NB4 (cell line): Measurements from ENCODE around the gene TMEM30B.

ENCODE experiments used
- CTCF ChIP-seq: IDR thresholded peaks from one replicate; pipeline ENCODE4 v1.5.1; 2012; ENCODE audit warnings: low read depth, low read length
- MYC ChIP-seq: IDR thresholded peaks from 2 replicates; pipeline ENCODE4 v1.6.1; 2011; ENCODE audit warnings: low read depth, low read length
- POLR2A ChIP-seq: IDR thresholded peaks from 2 replicates; pipeline ENCODE4 v1.6.1; 2011; ENCODE audit warnings: mild to moderate bottlenecking; ENCODE audit not compliant: insufficient read length; ENCODE audit errors: extremely low read depth
- TF ChIP-seq, protein P1 (sequence below): IDR thresholded peaks from 2 replicates; pipeline ENCODE4 v1.6.1; 2011; ENCODE audit warnings: low read depth, low read length

- no peak for TF ChIP-seq CTCF
- TF ChIP-seq POLR2A = no peak
- TF ChIP-seq, protein P1, sequence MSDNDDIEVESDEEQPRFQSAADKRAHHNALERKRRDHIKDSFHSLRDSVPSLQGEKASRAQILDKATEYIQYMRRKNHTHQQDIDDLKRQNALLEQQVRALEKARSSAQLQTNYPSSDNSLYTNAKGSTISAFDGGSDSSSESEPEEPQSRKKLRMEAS = no peak
- no peak for TF ChIP-seq MYC
These were observed 41.1 kb upstream of the TMEM30B start for GRCh38 chr14:61322011-61322798.
